Stimulated activated CD8-positive, alpha-beta memory T cell treated with anti-CD3 and anti-CD28 coated beads, Interleukin-12 subunit alpha, Interleukin-12 subunit beta, amount 100 ng/mL, for 24 hours (primary cell): Measurements from ENCODE around the gene SH2D4B.
"Not testable (repeated sequence)": the region's sequence is repeated elsewhere in the genome, so short reads cannot be mapped to it uniquely, and the experiment has no call there.

ENCODE experiments used
- DNase-seq: peaks from one replicate; pipeline ENCODE4 v3.0.0-alpha.2; 2020; ENCODE audit errors: extremely low read depth

Gene SH2D4B

DNA sequence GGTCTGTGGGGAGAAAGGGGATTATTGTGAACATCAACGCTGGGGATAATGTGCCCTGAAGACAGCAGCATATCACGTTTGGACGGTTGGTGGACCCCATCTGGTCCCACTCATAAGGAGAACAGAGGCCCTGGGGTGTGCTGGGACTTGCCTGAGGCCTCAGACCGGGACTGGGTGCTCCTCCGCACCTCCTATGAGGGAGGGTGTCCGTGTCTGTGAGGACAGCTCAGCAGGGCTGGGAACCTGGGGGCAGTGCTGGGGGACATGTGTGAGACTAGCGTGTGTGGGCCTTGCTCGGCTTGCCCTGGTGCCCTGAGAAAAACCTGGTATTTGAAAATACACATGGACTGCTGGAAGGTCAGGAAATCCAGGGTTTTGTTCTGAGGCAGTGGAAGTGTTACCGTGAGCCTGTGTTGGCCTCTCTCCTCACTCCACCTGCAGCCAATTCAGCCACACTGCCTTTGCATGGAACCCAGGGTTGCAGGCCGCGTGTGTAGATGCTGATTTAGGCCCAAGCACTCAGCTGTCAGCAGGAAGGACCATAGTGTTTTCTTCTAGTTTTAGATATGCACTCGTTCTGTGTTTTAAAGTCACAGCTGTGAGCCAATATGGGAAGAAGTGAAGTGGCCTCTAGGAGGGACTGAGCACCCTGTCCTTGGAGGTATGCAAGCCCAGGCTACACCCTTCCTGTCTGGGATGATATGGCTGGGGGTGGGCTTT is 13.4 kb upstream of the SH2D4B start:
- no peak for DNase-seq

DNA sequence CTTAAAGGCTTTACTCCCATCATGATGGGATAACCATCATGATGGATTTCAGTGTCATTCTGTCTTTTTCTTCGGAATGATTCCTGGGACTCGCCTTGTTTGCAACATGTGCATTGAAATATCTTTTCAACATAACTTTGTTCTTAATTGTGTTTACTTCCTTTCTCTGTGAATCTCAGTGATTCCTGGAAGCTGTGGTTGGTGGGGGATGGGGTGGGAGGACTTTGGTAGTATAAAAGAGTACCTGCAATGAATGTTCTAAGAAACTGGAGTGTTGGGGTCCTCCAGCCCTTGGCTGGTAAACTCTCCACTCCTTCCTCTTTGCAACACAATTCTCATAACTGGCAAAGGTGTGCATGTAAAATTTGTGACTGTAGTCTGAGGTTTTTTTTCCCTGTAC is 11.5 kb upstream of the SH2D4B start:
- DNase-seq, result no peak

DNA sequence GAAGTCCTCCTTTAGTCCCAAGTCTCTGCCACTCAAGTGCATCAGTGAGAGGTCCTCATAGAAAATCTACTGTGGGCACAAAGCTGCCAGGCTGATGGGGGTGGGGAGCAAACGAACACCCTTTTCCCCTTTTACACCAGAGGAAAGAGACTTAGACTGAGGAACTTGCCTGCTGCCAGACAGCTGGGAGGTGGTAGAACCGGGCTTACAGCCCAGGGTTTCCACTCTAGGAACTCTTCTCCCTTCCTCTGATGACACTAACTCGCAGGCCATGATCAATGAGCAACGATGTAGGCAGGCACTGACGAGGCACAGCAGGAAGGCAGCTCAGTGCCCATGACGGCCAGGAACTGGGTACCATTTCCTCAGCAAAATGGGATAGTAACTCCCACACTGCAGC is 11.0 kb upstream of the SH2D4B start:
- no peak for DNase-seq

DNA sequence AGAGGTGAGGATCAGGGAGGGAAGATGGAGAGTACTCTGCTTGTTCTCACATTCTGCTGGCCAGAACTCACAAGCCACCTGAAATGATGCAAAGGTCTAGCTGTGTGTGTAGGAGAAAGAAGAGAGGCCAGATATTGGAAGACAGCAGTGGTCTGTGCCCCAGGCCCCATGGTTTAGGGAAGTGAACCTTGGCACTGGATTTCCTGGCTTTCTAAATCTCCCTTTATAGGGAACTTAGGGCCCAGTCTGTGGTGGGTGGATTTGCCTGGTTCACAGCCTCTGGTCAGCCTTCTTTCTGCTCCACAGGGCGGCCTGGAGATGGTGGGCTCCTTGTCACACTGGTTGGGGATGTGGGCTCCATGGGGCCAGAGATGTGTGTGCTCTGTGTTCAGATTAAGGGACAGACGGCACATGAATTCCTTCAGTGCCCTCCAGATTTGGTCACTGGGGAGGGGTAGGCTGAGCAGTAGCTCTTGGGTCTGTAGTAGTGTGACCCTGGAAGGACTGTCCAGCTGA is 9.5 kb upstream of the SH2D4B start:
- DNase-seq, result no peak

DNA sequence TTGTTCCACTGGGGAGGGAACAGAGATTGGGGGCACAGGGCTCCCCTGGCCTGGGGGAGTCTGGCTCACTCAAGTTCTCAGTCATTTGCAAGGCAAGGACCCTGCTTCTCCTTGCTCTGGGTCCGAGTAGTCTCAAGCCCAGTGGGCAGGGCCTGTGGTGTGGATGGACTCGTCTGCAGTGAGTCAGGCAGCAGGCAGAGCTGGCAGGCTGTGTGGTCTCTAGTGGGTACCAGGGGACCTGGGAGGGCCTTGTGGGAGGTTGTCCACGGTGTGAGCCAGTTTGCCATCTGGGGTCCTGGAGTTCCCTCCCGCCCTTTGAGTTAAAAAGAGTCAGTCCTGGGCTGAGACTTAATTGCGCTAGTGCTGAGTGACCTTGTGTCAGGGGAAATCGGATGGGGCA is 8.8 kb upstream of the SH2D4B start:
- DNase-seq, result no peak

DNA sequence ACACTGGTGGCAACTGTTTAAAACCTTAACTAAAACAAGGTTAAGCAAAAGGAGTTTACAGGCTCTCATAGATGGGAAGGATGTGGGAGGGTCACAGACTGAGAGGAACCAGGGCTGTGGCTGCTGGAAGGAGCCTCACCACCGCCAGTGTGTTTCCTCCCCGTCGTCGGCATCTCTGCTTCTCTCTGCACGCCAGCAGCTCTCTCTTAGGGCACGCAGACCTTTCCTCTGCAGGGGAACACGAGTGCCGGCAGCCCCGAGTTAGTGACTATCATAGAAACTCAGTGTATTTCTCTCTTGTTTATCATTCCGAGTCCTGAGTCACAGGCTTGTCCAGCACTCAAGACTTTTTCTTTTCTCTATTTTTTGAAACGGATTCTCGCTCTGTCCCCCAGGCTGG is 8.1 kb upstream of the SH2D4B start:
- no peak for DNase-seq

DNA sequence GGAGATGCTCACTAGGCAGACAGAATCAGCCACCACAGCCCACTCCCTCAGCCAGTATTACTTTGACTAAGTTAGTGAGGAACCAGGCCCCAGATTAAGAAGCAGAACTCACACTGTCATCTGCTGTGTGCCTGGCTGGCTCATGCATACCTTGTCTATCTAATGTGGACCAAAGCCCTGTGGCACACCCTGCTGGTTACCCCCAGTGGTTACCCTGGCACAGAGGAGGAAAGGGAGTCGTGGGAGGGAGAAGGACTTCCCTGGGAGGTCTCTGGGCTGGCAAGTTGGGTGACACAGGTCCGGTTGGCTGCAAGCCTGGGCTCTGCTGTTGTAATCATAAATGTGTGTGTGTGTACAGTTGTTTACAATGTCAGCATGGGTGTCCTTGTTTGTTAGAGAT is 7.5 kb upstream of the SH2D4B start:
- no peak for DNase-seq

DNA sequence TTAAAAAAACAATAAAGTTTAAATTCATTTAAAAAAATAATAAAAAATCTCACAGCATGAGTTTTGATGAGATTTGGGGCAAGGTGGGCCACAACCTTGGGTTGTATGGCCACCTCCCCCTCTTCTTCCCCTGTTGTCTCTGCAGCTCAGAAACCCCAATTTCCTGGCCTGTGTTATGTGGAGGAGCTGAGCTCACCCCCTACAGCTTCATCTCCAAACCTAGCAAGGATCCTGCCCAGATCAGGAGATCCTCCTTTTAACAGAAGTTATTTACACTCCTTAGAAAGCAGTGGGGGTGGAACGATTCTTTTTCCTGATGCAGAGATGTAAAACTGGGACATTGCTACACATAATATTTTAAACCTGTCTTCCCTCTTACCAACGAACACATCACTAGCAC is 6.9 kb upstream of the SH2D4B start:
- DNase-seq, result no peak

DNA sequence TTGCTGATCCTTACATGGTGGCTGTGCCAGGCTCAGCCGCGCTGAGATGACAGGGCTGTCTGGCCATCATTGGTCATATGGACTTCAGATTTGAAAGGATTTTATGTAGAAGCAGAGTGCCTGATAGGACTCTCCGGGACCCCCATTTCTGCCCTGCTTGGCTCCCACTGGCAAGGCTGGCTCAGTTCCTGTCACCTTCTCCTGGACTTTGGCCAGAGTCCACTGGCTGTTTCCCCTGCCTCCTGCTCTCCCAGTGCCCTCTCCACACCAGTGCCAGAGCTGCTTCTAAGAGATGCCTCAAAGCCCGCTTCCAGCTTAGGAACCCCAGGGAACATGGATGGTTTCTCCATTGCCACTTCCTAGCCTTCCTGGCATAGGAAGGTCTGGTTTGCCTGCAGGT is 5.1 kb upstream of the SH2D4B start:
- no peak for DNase-seq

DNA sequence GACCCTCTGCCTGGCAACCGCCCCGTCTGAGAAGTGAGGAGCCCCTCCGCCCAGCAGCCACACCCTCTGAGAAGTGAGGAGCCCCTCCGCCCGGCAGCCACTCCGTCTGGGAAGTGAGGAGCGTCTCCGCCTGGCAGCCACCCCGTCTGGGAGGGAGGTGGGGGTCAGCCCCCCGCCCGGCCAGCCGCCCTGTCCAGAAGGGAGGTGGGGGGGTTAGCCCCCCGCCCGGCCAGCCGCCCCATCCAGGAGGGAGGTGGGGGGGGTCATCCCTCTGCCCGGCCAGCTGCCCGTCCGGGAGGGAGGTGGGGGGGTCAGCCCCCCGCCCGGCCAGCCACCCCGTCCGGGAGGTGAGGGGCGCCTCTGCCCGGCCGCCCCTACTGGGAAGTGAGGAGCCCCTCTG is 3.6 kb upstream of the SH2D4B start:
- not testable (repeated sequence) for DNase-seq

DNA sequence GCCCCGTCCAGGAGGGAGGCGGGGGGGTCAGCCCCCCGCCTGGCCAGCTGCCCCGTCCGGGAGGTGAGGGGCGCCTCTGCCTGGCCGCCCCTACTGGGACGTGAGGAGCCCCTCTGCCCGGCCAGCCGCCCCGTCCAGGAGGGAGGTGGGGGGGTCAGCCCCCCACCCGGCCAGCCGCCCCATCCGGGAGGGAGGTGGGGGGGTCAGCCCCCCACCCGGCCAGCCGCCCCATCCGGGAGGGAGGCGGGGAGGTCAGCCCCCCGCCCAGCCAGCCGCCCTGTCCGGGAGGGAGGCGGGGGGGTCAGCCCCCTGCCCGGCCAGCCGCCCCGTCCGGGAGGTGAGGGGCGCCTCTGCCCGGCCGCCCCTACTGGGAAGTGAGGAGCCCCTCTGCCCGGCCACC is 3.1 kb upstream of the SH2D4B start:
- DNase-seq, result not testable (repeated sequence)

DNA sequence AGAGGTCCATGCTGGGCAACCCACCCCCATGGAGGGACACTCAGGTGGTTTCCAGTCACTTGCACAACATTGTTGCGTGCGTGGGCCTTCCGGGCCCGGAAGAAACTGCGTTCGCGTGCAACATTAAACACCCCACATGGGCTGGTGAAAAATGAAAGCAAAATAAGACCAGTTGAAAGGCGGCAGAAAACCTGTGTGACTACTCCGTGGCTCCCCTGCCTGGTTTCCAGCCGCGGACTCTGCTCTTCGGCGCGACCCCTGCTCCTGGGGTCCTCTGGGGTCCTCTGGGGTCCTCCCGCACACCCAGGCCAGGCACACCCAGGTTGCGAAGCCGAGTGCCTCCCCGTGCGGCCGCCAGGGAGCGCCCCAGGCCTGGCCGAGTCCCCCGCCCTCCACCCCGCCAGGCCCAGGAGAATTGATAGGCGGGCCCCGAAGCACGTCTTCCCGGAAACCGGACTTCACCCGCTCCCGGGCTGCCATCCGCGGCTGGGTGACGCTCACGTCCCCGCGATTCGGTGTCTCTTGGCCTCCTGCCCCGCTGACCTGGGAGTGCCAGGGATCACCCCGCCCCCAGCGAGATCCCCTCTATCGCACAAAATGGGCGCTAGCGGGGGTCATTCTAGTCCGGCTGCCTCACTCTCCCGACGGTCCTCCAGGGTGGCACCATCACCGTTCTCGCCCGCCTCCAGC is 1.9 kb upstream of the SH2D4B start:
- peak; percentile 42 for DNase-seq

DNA sequence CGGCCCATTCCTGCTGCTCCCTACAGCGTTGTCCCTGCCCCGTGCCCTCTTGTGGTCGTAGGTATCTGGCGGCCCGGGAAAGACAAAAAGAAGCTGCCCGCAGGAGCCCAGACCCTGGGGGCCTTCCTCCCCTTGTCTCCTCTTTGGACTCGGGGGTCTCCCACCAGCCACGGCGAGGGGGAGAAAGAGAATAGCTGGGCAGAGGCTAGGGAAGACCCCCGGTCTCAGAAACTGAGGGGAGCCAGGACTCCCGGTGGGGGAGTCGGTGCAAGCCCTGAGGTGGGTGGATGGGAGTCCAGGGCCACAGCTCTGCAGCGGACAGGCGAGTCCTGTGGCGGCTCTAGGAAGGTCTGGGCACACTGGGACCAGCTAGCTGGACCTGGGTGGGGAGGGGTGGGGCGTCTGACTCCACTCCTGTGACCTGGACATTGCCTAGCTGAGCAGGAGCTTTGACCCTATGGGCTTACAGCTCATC is 1.3 kb upstream of the SH2D4B start:
- no peak for DNase-seq

DNA sequence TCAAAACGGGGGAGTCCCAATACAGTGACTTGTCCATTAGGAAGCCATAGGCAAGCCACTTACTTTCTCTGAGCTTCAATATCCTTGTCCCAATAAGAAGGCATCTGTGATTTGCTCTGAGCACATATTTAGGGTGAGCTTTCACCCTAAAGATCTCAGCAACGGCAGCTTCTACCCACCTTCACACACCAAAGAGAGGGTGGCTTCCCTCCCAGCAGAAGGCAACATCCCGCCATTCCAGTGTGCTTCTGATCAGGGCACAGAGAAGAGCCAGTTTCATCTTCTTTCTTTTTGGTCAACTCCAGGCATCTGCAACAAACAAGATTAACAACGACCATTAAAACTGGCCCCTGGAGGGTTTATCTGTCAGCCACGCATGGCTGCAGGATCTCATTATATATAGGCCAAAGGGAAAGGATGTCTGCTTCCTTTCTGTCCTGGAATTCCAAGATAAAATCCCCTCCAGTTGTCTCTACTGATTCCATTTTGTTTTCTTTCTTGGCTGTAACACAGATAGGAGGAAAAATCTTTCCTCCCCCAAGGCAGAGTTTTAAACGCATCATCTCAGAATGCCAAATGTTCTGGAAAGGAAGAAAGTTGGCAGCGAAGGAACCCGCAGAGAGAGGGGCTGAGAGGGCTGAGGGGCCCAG is 491 bp upstream of the SH2D4B start:
- no peak for DNase-seq

DNA sequence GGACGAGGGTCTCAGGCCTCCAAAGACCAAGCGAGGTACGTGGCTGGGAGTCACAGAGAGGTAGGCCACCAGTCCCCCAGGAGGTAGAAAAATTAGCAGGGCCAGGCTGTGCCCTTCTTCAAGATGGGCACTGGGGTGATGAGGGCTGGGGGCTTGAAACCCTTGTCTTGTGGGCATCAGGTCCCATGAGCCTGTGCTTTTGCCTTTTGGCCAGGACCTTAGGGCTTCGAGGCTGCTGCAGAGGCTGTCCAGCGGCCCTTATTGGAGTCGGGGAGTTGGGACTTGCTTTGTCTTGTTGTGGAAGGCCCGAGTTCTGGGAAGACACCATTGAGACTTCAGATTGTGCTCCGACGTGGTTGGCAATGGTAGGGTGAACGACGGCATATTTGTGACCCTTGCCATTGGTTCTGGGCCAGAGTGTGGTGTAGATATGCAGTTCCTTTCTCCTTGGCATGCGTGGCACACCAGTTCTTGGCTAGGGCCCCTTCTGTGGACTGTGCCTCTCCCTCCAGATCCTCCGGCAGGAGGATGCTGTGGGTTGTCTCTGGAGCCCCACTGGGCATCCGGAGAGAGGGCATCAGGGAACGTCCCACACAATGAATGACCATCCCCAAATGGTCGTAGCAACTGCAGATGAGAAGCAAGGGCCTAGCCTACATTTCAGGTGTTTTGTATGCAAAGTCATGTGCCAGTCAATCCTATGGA is 931 bp downstream of the SH2D4B start:
- no peak for DNase-seq

DNA sequence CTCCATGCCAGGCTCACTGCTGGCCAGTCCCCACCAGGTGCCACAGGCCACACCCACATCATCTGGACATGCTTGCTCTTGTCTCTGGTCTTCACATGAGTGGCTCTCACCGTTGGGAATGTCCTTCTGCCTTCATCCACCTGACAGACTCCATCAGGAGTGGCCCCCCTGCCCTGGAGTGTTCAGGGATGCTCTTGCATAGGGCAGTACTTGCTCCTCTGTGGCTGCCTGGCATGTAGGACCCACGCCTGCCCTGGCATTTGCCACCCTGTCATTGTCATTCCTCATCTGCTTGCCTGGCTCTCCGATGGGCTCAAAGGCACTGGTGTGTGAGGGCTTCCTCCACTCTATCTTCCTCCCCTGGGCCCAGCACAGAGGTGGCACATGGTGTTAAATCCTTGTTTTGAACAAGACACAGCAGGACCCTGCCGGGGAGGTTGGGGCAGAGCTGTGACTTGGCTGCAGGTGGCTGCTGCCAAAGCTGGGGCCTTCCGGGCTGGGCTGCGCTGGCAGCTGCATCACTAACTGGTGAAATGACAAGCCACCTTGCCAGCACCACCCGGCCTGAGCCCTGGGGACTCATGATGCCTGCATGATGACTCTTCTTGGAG is 1.8 kb downstream of the SH2D4B start:
- no peak for DNase-seq

DNA sequence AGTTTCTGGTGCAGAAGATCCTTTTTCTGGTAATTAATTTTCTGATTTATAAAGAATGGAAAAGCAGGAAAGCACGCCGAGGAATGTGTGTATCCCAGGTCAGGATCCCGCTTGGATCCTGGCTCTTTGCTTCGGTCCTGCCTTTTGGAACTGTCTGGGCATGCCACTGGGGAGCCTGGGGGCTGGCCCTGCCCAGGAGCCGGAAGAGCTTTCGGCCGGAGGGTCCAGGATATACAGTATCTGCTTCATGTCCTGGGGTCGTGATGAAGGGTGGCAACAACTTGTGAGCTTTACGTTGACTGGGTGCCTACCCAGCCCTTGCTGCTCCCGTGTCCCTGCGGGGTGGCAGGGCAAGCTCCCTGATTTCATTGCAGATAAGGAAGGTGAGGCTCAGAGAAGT is 2.4 kb downstream of the SH2D4B start:
- no peak for DNase-seq

DNA sequence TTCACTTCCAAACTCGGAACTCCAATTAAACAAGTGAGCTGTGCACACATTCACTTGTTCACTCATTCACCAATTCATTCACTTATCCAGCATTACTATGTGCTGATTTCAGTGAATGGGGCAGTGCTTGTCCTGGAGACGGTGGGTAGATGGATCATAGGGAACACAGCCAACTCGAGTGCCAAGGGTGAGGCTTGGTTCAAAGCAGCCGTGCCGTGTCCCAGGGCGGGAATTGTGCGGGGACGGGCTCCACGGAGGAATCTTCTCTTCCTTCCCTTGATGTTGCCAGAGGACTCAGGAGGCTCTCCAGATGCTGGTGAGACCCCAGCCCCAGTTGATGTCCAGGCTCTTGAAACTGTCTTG is 2.9 kb downstream of the SH2D4B start:
- DNase-seq, result no peak

DNA sequence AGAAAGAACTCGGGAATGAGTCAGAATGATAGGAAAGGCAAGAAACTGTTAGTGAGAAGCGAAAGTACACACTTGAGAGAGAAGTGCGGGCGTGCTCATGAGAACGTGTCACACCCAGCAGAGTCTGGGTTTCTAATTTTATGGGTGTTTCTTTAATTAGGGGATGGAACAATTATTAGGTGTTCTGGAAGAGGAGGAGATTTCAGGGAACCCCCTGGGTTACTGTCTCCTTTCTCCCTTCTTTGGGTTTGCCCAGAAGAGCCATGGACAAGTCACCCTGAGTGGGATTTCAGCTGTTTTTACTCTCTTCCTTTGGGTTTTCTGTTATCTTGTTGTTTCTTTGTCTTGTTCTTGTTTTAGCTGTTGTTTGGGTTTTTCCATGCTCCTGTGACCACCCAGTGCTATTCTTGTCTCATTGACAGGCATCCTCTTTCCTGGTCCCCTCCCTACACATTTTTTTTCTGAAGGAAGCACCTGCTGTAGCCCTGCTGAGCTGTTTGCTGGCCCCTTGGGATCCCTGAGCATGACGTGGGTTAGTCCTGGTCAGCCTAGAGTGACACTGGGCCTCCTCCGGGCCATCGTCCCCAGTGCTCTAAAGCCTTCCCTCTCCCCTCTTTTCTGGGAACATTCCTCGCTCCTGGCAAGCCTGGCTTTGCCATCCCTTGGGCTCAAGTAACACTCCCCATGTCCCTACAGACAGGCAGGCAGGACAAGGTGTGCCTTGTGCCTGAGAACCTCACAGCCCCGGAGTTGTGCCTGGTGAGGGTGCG is 3.5 kb downstream of the SH2D4B start:
- DNase-seq, result no peak

DNA sequence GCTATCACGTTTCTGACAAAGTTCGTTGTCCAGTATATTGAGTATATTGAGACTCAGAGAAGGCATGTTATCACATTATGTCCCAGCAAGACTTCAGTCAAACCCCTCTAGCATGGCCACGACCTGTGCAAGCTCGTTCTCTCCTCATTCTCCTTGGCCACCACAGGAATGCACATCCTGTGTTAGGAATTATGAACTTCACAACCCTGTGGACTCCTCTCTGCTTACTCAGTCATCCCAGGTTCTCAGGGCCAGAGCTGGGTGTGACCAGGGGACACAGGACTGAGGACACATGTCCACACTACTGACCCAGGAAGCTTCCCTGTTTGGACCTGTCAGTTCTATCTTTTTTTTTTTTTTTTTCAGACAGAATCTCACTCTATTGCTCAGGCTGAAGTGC is 4.4 kb downstream of the SH2D4B start:
- no peak for DNase-seq

DNA sequence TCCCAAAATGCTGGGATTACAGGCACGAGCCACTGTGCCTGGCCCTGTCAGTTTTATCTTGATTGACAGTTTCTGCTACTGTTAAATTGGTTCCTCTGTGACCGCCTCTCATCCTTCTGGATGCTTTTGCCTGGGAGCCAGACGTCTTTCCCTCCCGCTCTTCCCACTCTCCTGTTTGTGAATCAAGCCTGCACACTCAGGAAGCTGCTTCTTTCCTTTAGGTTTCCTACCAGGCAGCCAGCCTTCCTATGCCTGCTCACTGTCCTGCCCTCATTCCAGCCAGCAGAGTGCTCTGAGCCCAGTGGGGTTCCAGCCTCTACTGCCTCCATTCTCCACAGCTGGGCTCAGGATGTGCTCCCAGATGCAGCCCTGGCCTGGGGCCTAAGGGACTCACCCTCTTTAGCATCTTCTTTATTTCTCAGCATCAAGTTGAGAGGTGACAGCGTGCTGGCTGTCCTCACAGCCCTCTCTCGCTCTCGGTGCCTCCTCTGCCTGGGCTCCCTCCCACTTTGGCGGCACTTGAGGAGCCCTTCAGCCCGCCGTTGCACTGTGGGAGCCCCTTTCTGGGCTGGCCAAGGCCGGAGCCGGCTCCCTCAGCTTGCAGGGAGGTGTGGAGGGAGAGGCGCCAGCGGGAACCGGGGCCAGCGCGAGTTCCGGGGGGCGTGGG is 5.1 kb downstream of the SH2D4B start:
- DNase-seq, result no peak
